Left renal pelvis (tissue), 4 donors: ENCODE data around the gene MLLT10. TPM values are rescaled to one million over a fixed set of nuclear protein-coding genes. Genes with fewer than 3 reads are reported as not detected.

ENCODE experiments used
- DNase-seq, 4 donors: peaks; one replicate each; pipeline ENCODE4 v3.0.0-alpha.2; 2013; ENCODE audit warnings: low read depth in 4 of 4, low spot score in 3 of 4
- polyA plus RNA-seq, 4 donors: library from polyadenylated mRNA; unstranded; fragments of 120-200 nt; gene quantifications; one replicate each; pipeline ENCODE4 v1.2.1, GENCODE V29; 2013; ENCODE audit not compliant: insufficient read length in 4 of 4

The MLLT10 gene
- 10 to 100 TPM; 37.7 to 45.8 (median 45.2) TPM for polyA plus RNA-seq

GRCh38 chr10:21533467-21534279, at the start of gene MLLT10:
MLLT10 (plus strand) TSS chr10:21534232; CDS start chr10:21534645, 413 bp downstream.
- peak in 3 of 4 donors; percentile 87 to 93 (median 92) for DNase-seq

GRCh38 chr10:21487416-21488180, 46.4 kb upstream of the MLLT10 start:
- no peak for DNase-seq

DNA sequence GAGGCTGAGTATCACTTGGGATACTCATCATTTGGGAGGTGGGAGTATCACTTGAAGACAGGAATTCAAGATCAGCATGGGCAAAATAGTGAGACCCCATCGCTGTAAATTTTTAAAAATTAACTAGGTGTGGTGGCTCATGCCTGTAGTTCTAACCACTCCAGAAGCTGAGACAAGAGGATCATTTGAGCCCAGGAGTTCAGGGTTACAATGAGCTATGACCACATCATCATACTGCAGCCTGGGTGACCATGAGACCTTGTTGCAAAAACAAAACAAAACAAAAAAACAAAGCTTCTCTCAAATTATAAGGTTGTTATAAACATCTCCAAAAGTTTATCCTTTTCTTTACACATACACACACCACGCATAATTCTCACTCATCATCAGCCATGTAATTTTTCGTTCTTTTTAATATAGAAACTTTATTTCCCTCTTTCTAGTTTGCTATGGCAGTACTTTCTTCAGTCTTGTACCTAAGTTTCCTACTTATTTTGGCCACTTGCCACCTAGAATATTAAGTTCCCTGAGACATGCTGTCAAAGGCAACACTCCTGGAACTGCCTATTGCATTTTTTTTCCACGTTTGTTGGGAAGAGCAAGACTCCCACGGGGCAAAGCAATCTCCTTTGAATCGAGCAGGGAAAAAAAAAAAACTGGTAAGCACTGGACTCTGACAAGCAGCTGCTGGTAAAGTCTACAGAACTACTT, 45.6 kb upstream of the MLLT10 start:
- no peak for DNase-seq

- no peak for DNase-seq
Measured at GRCh38 chr10:21488957-21489446, 45.0 kb upstream of the MLLT10 start.

DNA sequence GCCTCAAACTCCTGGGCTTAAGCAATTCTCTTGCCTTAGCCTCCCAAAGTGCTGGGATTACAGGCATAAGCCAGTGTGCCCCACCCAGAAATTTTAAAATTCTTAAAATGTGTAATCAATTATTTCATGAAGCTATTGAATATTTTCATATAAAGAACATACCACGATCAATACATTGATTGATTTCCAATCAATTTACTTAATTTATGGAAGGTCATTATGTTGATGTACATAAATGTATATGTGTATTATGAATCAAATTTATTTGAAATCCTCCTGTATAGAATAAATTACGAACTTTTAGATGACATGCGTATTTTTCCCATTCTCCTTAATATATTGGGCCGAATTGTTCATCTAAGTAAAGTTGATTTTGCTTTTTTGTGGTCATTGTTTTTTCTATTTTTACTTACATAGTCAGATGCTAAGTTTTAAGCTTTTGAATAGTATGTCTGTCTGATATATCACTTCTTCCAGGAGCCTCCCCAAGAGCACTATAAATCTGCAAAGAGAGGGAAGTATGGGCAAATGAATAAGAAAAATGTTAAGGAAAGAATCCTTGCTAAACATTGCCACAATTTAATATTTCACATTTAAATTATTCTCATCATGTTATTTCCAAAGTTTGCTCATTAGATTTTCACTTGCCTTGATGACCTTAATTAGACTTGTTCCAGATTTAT, 43.9 kb upstream of the MLLT10 start:
- no peak for DNase-seq

- DNase-seq = no peak
Measured at GRCh38 chr10:21490711-21491105, 43.3 kb upstream of the MLLT10 start.

DNA sequence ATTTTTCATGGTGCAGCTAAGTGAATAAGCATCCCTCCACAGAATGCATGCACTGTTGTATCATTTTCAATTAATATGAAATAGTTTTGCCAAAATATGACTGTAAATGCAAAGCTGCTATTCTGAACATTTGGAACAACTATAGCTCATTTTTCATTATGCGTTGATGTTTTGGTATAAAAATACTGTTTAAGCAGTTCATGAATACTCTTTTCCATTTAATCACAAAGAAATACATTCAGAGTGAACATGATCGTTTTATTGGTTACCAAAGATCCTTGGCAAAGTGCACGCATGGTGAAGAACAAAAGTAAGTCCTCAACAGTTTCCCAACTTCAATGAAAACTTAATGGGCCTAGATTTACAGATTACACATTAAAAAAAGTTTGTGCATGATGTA, 41.6 kb upstream of the MLLT10 start:
- DNase-seq = no peak

DNA sequence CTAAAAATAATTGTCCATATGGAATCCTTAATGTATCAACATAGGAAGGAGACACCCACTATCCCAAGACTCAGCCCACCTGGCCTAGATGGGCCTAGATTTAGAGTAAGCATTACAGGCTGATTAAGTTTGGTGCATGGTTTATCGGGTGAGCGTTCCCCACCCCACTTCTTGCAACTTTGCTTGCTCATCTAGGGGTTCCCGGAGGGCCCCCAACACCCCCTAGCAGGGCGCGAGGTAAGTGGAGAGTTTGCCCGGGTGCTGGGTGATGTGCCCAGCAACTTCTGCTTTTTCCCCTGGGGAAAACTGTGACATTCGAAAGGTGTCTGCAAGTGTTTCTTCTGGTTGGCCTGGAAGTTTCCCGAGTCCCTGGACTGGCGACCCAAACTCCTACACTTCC, 40.2 kb upstream of the MLLT10 start:
- no peak for DNase-seq

GRCh38 chr10:21494191-21495001, 39.6 kb upstream of the MLLT10 start:
- DNase-seq = no peak

DNA sequence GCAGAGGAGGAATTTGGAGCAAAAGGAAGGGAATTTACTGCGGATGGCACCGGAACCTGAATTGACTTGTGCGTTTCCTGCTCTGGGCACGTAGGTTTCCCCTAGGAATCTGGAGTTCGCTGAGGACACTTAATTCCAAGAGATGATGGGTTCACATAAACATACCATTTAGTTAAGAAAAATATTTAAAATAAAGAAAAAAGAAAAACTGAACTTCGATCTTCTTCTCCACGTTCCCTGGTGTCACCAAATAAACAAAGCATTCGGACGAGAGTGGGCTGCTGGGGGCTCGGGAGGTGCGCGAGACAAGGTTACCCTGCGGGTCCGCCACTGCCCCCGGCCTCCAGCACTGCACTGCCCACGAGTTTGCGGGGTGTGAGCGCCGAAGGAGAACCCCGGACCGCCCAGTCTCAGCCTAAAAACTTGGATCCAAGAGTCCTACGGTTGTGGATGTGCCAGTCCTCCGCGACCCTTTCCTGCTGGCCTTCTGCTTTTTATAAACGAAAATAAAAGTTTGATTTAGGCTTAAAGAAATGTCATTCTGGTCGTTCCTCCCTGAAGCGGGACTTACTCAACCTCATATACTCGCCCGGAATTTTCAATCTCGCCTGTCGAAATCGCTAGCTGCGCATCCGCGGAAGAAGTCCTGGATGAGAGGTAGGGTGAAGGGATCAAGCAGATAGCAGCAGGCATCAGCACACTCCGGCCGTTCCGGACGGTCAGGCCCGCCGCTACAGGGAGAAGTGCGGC, 38.9 kb upstream of the MLLT10 start:
- DNase-seq = no peak

GRCh38 chr10:21495752-21496342, 38.2 kb upstream of the MLLT10 start:
- peak in 2 of 4 donors; percentile 91 to 93 for DNase-seq

DNA sequence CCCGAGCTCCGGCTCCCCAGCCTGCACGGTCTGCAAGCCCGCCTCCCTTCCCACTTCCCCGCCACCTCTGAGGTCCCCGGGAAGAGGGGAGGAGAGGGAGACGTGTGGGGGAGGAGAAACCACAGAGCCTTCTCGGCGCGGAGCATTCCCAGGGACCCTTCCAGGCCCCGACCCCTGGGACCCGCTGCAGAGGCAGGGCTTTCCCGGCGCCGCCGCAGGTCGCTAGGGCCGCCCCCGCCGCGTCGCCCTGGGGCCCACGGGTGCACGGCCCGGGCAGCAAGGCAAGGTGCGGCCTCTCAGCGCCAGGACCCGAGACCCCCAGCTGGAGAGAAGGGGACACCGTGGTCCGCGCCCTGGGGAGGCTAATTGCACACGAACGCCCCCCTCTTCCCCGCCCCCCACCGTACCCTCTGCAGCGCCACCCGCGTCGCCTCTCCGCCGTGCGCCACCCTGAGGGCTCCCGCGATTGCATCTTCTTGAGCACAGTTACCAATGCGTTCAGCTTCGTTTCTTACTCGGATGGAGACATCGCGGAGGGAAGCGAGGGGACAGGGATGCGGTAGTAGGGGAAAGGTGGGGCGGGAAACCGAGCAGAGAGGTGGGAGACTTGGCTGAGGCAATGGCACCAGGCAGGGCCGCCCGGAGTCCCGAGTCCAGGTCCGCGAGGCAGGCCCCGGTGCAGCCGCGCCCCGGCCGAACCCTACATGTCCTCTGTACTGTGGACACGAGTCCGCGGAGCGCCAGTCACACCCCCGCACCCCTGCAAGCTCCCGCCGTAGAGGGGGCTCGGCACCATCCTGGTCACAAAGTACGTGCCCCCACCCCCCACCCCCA, 37.5 kb upstream of the MLLT10 start:
- no peak for DNase-seq

- no peak for DNase-seq
Measured at GRCh38 chr10:21497177-21497807, 36.7 kb upstream of the MLLT10 start.

GRCh38 chr10:21498377-21498776, 35.7 kb upstream of the MLLT10 start:
- no peak for DNase-seq

DNA sequence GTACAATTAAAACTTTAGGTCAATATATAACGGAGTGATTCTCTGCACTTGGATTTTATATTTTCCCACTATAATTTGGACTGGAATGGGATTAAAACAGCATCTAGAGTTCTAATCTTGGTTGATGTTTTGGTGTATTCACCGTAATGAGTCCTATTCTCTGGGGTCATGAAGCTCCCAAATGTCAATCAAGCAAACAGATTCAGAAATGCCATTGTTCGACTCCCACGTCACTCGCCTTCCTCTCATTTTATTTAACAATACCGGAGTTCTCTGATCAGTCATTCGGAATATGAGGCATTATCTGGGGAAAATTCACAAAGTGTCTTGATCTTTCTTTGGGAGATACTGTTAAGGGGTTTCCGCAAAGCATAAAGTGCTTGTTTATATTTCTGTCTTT, 35.0 kb upstream of the MLLT10 start:
- DNase-seq = no peak

- no peak for DNase-seq
Measured at GRCh38 chr10:21499701-21500577, 34.1 kb upstream of the MLLT10 start.
